Stimulated activated CD4-positive, alpha-beta T cell treated with anti-CD3 and anti-CD28 coated beads, Interleukin-4, amount 100 ng/mL, for 48 hours (primary cell): ENCODE measurements around the gene RSAD1.

ENCODE experiments used
- DNase-seq, 2 donors: peaks; one replicate each; pipeline ENCODE4 v3.0.0-alpha.2; 2020; ENCODE audit warnings: low read depth in 2 of 2

The RSAD1 gene

GRCh38 chr17:50478391-50479381, at the start of gene RSAD1:
Gene RSAD1, plus strand, starts transcription at chr17:50478860. Its CDS starts 25 bp downstream, at chr17:50478885.
- peak; percentile 75 to 82 for DNase-seq

DNA sequence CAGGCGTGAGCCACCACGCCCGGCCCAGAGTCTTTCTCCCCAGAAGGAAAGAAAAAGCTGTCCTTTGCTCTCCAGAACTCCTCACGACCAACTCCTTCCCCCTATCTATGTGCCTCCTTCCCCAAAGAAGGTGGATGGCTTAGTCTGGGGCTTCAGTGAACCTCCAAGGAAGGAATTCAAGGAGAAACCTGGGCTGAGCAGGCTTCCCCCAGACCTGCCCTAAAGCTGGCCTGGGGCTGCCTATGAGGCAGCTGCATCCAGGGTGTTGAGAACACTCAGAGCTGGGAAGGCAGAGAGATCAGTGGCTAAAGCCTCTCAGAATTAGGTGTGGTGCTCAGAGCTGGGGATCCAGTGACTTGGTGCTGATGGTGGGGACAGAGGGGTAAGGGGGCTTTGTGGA, 48.9 kb upstream of the RSAD1 start:
- no peak for DNase-seq

- DNase-seq, result no peak
These were observed 47.6 kb upstream of the RSAD1 start for GRCh38 chr17:50430821-50431618.

DNA sequence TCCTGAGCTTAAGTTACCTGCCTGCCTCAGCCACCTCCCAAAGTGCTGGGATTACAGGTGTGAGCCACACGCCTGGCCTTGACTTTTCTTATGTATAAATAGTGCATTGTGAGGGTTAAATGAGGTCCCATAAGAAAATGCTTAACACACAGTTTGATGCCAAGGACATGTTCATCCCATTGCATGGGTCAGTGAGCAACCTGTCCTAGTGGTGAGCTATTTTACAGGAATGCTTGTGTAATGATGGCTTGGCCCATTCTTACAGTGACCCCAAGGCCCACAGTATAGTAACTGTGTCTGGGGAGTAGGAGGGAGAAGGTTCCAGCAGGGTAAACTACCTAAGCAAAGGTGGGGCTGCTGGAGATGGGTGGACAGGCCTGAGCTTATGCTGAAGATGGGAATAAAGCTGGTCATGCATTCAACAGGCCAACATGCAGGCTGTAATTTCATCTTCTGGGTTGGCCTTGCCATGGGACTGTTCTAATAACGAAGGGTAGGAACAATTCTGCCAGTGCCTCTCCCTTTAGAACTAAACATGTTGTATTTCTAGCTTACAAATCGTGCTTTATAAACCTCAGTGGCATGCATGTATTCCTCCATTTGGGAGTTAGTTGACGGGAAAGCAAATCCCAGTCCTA, 46.4 kb upstream of the RSAD1 start:
- no peak for DNase-seq

DNA sequence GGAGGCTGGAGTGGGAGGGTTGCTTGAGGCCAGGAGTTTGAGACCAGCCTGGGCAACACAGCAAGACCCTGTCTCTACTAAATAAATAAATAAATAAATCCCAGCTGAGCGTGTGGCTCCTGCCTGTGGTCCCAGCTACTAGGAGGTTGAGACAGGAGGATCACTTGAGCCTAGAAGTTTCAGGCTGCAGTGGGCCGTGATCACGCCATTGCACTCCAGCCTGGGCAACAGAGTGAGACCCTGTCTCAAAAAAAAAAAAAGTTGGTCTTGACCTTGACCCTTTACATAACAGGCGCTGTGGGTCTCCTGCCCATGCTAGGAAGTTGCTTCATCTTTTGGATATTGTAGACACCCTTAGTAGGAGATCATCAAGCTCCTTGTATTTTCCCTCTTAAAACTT, 41.3 kb upstream of the RSAD1 start:
- DNase-seq, result no peak

DNA sequence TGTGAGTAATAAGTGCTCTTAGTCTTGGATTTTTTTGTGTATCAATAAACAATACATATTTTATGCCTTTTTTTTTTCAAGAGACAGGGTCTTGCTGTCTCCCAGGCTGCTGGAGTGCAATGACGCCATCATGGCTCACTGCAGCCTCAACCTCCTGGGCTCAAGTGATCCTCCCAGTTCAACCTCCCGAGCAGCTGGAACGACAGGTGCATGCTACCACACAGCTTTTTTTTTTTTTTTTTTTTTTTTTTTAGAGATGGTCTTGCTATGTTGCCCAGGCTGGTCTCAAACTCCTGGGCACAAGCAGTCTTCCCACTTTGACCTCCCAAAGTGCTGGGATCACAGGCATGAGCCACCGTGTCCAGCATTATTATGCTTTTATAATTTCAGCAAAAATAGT, 39.7 kb upstream of the RSAD1 start:
- DNase-seq, result no peak

DNA sequence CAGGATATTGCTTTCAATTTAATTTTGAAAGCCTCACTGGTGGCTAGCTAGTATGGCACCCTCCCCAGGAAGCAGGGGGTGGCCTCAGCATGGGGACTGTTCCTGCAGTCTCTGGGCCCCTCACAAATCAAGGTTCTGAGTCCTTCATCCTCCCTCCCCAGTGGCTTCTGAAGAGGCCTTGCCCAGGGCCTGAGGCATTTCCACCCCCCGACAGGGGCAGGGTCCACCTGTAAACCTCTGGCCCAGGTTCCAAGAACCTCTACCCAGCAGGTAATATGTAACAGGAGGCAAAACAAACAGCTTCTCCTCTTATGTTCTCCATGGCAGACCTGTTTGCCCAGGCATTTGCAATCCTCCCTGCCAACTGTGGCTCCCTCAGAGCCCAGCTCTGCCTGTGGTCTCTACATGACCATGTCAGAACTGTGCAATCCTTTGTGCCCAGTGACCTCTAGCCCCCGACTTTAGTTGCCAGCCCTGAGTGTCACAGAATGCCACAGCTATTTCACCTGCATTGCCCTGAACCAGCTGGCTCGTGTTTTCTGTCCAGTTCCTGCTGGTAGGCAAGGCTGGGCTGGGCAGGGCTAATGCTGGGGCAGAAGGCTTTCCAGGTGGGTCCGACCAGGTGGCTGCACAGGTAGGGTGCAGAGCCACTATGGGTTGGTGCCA, 38.4 kb upstream of the RSAD1 start:
- DNase-seq, result no peak

DNA sequence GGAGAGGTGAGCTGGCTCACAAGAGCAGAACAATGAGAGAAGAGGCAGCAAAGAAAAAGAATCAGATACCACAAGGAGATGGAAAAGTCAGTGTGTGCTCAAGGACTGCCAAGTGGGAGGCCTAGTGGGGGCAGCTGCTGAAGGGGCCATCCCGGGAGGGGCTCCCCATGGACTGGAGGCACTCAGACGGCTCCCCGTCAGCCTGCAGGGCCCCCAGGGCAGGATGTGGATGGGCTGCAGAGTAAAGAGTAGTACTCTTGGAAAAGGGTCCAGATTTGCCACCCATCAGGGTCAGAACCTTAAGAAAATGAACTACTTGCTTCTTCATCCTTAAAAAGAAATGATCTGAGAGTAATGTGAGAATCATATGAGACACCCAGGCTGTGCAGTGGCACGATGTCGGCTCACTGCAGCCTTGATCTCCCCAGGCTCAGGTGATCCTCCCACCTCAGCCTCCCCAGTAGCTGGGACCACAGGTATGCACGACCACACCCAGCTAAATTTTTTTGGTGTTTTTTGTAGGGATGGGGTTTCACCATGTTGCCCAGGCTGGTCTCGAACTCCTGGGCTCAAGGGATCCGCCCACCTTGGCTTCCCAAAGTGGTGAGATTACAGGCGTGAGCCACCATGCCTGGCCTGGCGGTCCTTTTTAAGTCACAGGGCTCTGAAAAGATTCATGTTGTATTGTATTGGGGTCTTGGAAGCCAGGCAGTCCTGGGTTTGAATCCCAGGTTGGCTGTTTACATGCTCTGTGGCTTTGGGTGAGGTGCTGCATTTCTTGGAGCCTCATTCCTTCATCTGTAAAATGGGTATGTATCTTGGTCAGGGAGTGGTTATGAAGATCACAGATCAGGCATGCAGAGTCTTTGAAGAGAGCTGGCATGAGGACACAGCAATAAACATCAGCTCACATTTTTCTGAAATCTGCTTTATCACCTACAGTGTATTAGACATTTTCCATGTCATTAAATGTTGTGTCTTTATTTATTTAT, 37.5 kb upstream of the RSAD1 start:
- no peak for DNase-seq

DNA sequence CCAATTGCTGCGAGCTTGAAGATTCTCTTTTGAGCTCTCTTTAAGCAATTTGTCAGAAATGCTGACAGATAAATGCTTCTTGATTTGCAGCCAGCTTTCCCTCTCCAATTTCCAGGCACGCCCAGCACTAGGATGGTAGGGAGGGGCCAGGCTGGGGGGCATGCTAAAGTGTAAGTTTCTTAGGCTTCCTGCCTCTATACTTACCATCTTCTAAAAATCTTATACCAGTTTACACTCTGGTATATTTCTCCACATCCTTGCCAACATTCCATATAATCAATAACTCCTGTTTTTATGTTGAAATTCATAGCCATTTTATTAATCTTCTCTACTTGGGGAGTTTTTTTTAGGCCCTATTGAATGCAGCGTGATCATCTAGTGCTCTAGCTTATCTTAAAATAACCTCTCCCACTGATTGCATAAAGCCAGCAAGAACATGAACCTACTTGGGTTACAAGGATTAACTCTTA, 35.1 kb upstream of the RSAD1 start:
- no peak for DNase-seq

DNA sequence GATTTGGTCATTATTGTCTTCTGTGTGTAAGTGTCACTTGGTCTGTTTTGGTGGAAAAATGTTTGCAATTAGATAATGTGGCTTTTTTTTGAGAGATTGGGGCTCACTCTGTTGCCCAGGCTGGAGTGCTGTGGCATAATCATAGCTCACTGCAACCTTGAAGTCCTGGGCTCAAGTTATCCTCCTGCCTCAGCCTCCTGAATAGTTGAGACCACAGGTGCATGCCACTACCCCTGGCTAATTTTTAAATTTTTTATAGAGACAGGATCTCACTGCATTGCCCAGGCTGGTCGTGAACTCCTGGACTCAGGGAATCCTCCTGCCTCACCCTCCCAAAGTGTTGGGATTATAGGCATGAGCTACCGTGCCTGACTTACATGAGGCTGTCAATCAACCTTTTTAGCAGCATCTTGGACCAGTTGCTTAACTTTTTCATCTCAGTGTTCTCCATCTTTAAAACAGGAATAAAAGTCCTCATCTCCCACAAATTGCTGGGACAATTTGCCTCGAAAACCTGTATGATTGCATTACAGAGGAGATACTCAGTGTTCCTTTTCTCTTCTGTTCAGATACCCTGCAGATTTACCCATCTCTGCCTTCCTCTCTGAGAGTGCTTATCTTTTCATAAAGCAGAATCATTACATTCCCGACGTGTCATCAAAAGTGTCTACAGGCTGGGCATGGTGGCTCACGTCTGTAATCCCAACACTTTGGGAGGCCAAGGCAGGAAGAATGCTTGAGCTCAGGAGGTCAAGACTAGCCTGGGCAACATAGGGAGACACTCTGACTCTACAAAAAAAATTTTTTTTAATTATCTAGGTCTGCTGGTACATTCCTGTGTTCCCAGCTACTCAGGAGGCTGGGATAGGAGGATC, 33.6 kb upstream of the RSAD1 start:
- no peak for DNase-seq

DNA sequence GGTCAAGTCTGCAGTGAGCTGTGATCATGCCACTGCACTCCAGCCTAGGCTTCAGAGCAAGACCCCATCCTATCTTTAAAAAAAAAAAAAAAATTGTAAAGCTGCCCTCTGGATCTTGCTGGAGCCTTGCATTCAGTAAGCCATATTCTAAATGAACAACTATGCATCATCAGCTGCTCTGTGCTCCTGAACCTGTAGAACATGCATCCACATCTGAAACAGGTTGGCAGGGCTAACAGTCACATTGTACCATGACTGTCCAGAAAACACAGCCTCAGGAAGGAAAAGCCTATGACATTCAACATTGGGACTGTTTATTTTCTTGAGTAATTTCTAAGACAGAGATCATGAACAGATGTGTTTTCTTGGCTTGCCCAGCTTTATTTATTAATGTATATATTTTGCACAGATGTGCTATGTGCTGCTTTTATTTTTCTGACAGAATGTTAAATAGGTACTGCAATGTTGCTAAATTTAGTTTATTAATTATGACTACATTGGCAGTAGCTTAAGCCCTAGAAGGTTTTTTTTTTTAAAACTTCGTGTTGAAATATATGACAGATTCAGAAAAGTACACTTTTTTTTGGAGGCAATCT, 32.8 kb upstream of the RSAD1 start:
- DNase-seq, result no peak

- no peak for DNase-seq
These were observed 30.6 kb upstream of the RSAD1 start for GRCh38 chr17:50447870-50448595.

DNA sequence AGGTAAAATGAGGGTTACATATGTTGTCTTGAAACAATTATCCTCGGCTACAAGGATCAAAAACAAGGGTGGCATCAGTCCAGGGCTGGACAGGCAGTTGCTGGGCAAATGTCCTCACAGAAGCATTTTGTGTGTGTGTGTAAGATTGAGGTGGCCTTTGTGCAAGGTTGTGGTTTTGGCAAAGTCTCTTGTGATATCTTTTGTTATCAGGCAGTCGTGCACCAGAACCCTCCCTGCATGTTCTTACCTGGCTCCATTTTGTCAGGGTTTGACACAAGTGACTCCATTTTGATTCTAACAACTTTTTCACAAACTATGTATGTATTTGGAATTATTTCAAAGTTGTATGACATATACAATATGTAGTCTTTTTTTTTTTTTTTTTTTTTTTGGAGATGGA, 30.0 kb upstream of the RSAD1 start:
- no peak for DNase-seq

DNA sequence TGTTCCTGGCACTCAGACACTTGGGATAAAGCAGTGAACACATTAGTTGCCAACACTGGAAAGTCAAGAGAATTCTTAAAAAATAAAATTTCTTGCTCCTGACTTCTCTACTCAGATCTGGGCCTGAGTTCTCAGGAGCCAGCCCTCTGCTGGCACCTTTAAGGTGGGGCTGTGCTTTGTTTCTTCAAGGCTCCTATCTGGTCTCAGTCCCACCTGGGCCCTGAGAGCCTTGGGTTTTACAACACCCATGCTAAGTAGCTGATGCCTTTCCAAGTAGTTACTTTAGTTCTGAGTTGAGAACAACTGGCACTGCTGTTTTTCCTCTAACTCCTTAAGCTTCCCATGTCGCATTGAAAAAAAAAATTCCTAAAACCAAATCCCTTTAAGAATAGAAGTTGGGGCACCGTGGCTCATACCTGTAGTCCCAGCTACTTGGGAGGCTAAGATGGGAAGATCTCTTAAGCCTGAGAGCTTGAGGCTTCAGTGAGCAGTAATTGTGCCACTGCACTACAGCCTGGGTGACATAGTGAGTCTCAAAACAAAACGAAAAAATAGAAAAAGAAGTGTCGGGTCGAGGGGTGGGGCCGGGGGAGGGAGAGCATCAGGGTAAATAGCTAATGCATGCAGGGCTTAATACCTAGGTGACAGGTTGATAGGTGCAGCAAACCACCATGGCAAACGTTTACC, 26.6 kb upstream of the RSAD1 start:
- DNase-seq, result no peak

GRCh38 chr17:50452630-50453300, 25.9 kb upstream of the RSAD1 start:
- no peak for DNase-seq

DNA sequence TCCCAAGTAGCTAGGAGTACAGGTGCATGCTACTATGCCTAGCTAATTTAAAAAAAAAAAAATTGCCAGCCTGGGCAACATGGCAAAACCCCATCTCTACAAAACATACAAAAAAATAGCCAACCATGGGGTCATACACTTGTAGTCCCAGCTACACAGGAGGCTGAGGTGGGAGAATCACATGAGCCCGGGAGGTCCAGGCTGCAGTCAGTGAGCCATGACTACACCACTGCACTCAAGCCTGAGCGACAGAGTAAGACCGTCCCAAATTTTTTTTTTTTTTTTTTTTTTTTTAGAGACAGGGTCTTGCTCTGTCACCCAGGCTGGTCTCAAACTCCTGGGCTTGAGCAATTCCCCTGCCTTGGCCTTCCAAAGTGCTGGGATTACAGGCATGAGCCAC, 24.8 kb upstream of the RSAD1 start:
- no peak for DNase-seq

GRCh38 chr17:50457621-50458020, 21.0 kb upstream of the RSAD1 start:
- no peak for DNase-seq
